NCI-H2107 (cell line): Measurements from ENCODE around the gene TSPEAR.
"Not testable (repeated sequence)": the region's sequence is repeated elsewhere in the genome, so short reads cannot be mapped to it uniquely, and the experiment has no call there.

Experiments
- DNase-seq: peaks from one replicate; lab custom pipeline; 2025; lab: John Stamatoyannopoulos, UW

TSPEAR gene

GRCh38 chr21:44568667-44569556 is 142.5 kb downstream of the TSPEAR start:
- no peak for DNase-seq

- DNase-seq = no peak
Observed at GRCh38 chr21:44568261-44568660, 143.1 kb downstream of the TSPEAR start.

GRCh38 chr21:44567481-44568171 is 143.7 kb downstream of the TSPEAR start:
- no peak for DNase-seq

- no peak for DNase-seq
Observed at GRCh38 chr21:44566403-44566802, 145.0 kb downstream of the TSPEAR start.

GRCh38 chr21:44564886-44565598 is 146.3 kb downstream of the TSPEAR start:
- DNase-seq = no peak

GRCh38 chr21:44564099-44564498 is 147.3 kb downstream of the TSPEAR start:
- DNase-seq = no peak

- DNase-seq = no peak
Observed at GRCh38 chr21:44558695-44559094, 152.7 kb downstream of the TSPEAR start, which contains the start of gene KRTAP10-3. KRTAP10-3 (minus strand) TSS chr21:44558795; CDS start chr21:44558715, 80 bp downstream.

- DNase-seq = not testable (repeated sequence)
Observed at GRCh38 chr21:44558329-44558675, 153.1 kb downstream of the TSPEAR start.

GRCh38 chr21:44557491-44558328 is 153.7 kb downstream of the TSPEAR start:
- DNase-seq = no peak

- peak; percentile 69 for DNase-seq
Observed at GRCh38 chr21:44556879-44557278, 154.5 kb downstream of the TSPEAR start.

- no peak for DNase-seq
Observed at GRCh38 chr21:44555200-44555875, 156.0 kb downstream of the TSPEAR start.

- DNase-seq = no peak
Observed at GRCh38 chr21:44552681-44553080, 158.7 kb downstream of the TSPEAR start.

GRCh38 chr21:44552136-44552535 is 159.2 kb downstream of the TSPEAR start:
- no peak for DNase-seq

- DNase-seq = no peak
Observed at GRCh38 chr21:44551340-44551961, 159.9 kb downstream of the TSPEAR start, which contains the start of gene KRTAP10-2. KRTAP10-2 (minus strand) TSS chr21:44551505; CDS start chr21:44551458, 47 bp downstream.

GRCh38 chr21:44550807-44551206 is 160.6 kb downstream of the TSPEAR start:
- no peak for DNase-seq

GRCh38 chr21:44550285-44550684 is 161.1 kb downstream of the TSPEAR start:
- DNase-seq = not testable (repeated sequence)

- DNase-seq = no peak
Observed at GRCh38 chr21:44549525-44550211, 161.7 kb downstream of the TSPEAR start.

GRCh38 chr21:44548922-44549321 is 162.4 kb downstream of the TSPEAR start:
- no peak for DNase-seq

- no peak for DNase-seq
Observed at GRCh38 chr21:44548381-44548780, 163.0 kb downstream of the TSPEAR start.
